HG03521 (cell line): ENCODE data around the gene MT1H.
"Not testable (repeated sequence)": the region's sequence is repeated elsewhere in the genome, so short reads cannot be mapped to it uniquely, and the experiment has no call there.

Experiments used
- ATAC-seq: cut with Tn5 transposase; IDR thresholded peaks from one replicate; pipeline ENCODE4 v1.9.1; 2021; ENCODE audit warnings: mild to moderate bottlenecking, moderate library complexity; ENCODE audit not compliant: unreplicated experiment

The MT1H gene

DNA sequence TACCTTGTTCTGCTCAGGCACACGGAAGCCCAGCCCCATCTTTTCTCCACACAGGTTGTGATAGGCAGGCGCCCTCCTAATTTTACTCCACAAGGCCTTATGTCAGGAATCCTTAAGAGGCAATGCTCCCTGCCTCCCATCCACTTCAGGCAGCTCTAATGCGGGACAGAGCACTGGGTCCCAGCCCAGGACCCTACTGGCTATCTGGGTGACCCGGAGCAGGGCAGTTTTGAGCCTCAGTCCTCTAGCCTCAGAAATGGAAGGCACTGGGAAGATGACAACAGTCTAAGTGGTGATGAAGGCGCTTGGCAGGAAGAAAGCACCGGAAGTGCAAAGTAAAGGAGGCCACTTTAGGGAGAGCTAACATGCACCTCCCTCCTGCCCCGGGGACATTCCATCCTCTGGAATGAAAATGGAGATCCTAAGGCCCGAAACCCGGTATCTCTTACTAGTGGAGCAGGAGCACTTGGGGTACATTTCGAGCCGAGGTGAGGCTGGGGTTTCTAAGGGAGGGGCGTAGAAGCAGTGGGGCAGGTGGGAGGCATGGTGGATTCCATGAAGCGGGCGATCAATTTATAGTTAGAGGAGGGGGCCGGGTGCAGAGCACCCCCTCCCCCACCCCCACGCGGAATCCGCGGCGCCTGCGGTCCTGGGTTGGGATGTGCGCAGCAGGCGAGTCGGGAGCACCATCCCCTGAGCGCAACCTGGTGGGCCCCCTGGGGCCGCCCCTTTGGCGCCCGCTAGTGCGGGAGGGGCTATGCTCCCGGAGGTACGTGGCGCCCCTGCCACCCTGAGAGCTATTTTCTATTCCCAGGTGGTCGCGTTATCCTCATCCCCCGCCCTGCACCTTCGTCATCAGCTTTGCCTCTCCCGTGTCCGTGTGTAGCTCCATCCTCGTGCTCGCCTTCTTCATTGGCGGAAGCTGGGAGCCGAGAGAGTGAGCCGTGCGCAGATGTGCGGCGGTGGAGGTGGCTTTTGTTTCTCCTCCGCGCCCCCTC lies 7.0 kb upstream of the MT1H start:
- ATAC-seq = no peak

DNA sequence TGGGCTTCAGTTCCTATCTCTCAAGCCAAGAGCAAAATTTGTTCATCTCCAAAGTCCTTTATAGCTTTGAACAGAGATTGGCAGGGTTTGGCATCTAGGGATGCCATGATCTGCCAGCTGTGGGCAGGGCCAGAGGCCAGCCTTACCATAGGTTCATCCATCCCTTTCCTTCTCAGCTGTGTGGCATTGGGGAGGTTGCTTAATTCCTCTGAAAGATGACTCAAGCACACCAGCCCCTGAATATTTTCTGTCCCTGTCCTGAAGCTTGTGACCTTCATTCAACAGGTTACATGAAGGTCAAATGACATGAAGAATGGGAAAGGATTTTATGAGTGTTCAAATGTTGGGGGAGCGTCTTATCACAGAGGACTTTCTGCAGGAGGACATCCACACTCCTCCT lies 5.1 kb upstream of the MT1H start:
- no peak for ATAC-seq

DNA sequence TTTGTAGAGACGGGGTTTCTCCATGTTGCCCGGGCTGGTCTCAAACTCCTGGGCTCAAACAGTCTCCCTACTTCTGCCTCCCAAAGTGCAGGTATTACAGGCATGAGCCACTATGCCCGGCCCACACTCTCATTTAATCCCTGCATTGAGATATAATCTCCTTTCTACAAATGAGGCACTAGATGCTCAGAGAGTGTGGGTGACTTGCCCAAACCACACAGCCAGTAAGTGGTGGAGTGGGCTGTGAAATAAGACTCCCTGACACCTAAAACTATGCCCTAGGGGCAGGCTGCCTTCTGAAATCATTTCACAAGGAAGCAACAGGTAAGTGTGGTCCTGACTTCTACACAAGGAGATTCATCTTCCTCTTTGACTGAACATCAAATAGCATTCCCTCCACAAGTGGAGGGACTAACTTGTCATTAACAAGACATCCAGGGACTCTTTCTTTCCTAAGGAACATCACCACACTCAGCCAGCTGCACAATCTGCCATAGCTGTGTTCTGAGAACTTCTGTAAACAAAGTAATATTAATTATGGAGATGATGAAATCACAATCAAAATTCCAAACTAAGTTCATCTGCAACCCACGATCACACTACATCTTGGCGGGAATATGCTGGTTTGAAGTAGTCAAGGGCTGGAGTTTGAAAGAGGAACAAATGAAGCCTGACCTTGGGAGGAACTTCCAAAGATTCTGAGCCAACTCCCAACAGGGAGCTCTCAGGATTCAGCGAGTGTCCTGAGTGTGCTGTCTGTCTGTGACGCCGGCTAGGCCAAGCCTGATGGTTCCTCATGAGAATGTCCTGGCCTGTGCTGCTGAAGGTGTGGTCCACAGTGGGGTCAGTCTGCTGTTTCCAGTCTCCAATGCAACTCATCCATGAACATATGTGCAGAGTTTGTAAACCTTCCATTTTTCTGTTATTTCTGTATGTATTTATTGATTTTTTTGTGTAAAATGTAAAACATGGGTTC lies 4.0 kb upstream of the MT1H start:
- not testable (repeated sequence) for ATAC-seq

DNA sequence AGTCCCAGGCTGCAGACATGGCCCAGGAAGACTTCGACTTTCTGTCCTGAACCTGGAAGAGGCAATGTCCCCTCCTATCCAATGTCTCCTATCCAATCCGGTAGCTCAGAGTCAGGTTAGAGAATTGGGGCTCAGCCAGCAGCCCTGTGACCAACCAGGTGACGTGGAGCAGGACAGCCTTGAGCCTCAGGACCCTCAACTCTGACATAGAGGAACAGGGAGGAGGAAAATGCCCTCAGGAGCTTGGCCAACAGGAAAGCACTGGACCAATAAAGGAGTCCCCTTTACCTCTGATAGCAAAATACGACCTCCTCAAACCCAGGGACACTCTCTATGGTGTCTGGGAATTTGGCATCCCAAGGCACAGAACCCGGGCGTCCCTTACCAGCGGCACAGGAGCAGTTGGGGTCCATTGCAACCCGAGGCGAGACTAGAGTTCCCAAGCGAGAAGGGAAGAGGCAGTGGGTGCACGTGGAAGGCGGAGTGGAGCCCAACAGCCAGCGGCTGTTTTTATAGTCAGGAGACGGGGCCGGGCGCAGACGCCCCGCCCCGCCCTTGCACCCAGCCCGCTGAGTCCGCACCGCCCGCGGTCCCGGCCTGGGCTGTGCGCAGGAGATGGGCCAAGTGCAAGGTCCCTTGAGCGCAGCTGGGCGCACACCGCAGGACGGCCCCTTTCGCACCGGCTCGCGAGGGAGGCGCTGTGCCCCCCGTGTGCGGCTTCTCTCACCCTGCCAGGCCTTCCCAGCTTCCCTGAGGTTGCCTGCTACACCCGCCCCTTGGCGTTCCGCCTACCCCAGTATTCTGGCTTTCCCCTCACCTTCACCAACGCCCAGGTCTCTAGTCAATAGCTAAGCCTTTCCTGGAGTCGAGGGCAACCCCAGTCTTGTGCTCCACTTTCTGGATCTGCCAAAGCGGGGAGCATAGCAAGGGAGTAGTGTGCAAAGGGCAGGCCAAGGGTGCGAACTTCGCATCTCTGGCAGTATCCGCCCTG lies 1.7 kb upstream of the MT1H start, which contains the start of gene MT1G:
Gene MT1G, minus strand, starts transcription at position 485 of the 991 bp plus-strand sequence. Its CDS starts 72 bp downstream, at position 413.
- no peak for ATAC-seq

DNA sequence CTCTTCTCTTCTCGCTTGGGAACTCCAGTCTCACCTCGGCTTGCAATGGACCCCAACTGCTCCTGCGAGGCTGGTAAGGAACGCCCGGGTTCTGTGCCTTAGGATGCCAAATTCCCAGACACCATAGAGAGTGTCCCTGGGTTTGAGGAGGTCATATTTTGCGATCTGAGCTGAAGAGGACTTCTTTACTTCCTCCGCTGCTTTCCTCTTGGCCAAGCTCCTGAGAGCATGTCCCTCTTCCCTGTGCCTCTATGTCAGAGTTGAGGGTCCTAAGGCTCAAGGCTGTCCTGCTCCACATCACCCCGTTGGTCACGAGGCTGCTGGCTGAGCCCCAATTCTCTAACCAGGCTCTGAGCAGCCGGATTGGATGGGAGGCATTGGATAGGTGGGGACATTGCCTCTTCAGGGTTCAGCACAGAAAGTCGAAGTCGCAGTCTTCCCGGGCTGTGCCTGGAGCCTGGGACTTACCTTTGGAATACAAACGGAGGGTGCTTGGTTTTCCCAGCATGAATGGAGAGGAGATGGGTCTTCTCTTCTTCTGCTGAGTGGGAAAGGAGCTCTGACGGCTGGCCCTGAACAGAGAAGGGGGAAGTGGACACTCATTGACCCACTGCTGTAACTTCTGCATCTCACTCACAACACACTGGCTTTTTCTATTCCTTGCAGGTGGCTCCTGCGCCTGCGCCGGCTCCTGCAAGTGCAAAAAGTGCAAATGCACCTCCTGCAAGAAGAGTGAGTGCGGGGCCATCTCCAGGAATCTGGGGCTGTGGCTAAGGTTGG lies 416 bp downstream of the MT1H start:
- no peak for ATAC-seq

DNA sequence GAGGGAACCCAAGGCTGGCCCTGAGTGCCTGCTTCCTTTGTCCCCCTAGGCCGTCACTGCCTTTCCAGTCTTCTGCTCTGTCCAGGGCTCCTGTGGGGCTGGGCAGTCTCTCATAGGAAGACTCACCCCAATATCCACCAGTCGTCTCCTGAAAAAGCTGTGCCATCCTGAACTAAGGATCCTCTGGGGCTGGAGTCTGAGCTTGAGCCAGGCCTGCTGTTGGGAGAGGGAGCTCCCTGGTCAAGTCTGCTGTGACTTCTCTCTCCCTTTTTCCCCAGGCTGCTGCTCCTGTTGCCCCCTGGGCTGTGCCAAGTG lies 963 bp downstream of the MT1H start:
- no peak for ATAC-seq

DNA sequence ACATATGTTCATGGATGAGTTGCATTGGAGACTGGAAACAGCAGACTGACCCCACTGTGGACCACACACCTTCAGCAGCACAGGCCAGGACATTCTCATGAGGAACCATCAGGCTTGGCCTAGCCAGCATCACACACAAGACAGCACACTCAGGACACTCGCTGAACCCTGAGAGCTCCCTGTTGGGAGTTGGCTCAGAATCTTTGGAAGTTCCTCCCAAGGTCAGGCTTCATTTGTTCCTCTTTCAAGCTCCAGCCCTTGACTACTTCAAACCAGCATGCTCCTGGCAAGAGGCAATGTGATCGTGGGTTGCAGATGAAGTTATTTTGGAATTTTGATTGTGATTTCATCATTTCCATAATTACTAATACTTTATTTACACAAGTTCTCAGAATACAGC lies 2.1 kb downstream of the MT1H start:
- not testable (repeated sequence) for ATAC-seq

DNA sequence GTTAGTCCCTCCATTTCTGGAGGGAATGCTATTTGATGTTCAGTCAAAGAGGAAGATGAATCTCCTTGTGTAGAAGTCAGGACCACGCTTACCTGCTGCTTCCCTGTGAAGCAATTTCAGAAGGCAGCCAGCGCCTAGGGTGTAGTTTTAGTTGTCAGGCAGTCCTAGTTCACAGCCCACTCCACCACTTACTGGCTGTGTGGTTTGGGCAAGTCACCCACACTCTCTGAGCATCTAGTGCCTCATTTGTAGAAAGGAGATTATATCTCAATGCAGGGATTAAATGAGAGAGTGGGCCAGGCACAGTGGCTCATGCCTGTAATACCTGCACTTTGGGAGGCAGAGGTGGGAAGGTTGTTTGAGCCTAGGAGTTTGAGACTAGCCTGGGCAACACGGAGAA lies 2.6 kb downstream of the MT1H start:
- ATAC-seq = not testable (repeated sequence)

DNA sequence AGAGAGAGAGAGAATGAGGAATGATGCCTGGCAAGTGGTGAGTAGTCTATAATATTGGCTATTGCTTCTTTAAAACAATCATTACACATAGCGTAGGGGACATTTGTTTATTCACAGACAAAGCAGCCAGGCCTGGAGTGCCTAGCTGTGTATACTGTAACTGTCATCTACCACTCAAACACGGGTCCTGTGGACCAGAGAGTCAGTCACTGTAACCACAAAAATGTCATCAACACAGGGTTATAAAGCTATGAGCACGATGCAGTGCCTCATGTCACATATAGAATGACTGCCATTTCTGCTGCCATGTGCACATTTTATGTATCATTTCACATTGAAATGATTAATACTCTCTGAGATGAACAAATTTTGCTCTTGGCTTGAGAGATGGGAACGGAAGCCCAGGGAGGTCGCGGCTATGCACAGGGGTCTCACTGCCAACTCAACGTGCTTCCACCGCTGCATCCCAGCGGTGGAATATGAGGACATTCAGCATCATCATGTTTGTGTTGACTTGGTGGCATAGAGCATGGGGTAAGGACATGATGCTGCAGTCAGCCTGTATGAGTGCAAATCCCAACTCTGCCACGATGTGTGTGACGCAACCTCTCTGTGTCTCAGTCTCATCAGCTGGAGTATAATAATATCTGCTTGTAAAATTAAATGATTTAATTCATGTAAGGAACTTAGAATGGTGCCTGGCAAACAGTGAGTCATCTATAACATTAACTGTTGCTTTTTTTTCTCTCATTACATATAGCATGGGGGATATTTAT lies 3.3 kb downstream of the MT1H start:
- no peak for ATAC-seq

DNA sequence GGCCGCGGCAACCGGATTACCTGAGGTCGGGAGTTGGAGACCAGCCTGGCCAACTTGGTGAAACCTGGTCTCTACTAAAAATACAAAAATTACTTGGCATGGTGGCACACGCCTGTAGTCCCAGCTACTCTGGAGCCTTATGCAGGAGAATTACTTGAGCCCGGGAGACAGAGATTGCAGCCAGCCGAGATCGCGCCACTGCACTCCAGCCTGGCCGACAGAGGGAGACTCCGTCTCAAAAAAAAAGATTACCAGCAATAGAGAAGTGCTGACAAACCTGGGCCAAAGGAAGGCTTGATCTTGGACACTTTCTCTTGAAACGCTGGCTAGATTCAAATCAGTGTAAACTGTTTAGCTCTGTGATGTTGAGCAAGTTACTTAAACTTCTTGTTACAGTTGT lies 4.3 kb downstream of the MT1H start:
- ATAC-seq = no peak

DNA sequence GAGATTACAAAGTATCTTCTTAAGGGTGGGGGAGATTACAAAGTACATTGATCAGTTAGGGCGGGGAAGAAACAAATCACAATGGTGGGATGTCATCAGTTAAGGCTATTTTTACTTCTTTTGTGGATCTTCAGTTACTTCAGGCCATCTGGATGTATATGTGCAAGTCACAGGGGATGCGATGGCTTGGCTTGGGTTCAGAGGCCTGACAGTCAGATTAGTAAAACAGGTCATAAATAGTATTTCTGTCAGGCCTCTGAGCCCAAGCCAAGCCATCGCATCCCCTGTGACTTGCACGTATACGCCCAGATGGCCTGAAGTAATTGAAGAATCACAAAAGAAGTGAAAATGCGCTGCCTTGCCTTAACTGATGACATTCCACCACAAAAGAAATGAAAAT lies 5.0 kb downstream of the MT1H start:
- ATAC-seq = not testable (repeated sequence)

DNA sequence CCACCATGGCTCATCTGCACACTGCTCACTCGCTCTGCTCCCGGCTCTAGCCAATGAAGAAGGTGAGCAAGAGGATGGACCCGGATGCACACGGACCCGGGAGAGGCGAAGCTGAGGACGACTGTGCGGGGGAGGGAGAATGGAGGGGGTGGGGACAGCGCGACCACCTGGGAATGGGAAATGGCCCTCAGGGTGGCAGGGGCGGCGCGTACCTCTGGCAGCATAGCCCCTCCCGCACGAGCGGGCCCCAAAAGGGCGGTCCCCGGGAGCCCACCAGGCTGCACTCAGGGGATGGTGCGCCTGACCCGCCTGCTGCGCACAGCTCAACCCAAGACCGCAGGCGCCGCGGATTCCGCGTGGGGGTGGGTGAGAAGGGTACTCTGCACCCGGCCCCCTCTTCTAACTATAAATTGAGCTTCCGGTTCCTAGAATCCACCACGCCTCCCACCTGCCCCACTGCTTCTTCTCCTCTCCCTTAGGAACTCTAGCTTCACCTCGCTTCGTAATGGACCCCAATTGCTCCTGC lies 6.1 kb downstream of the MT1H start:
- ATAC-seq = no peak

DNA sequence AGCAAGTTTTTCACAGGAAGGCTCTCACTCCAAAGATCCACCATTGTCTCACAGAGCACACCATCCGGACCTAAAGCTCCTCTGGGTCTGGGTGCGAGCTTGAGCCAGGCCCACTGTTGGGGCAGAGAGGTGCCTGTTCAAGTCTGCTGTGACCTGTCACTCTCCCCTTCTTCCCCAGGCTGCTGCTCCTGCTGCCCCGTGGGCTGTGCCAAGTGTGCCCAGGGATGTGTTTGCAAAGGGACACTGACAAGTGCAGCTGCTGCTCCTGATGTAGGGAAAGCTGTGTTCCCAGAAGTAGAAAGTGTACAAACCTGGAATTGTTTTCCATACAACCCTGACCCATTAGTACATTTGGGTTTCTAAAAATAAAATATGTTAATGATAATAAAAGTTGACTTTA lies 7.9 kb downstream of the MT1H start:
- ATAC-seq = no peak

DNA sequence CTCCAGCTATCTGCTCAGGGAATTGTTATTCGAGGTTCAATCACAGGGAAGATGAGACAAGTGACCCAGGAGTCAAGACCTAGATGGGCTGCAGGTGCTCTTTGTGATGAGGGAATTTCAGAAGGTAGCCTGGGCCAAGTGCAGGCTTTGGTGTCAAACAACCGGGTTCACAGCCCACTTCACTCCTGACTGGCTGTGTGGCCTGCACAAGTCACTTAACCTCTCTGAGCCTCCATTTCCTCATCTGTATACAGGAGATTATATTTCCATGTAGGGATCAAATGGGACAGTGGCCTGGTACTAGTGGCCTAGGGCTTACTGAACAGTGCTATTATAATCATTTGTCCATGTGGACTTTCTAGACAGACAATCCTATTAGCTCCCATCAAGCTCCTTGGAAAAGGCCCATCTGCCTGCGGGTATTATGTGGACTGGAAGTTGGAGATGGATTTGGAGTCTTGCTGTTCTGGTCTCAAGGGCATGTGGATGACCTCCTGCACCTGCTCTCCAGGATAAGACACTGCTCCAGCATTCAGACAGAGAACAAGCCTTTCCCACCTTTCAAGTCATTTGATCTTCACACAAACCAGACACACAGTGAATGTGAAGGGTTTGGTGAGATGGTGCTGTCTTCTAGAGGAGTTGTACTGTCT lies 9.6 kb downstream of the MT1H start:
- no peak for ATAC-seq

DNA sequence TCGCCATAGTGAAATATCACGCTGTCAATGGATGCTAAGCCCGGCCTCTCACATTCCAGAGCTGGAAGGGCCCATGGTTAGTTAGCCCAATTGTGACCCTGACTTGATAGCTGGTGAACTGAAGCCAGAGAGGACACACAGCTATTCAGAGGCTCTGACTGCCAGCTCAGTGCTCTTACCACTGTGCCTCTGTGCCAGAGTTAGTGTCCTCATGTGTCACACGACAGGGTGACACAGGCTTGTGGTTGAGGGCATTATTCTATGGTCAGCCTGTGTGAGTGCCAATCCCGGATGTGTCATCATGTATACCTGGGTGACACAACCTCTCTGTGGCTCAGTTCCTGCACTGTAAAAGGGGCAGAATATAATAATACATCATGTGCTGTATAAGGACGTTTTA lies 10.2 kb downstream of the MT1H start:
- ATAC-seq = no peak

DNA sequence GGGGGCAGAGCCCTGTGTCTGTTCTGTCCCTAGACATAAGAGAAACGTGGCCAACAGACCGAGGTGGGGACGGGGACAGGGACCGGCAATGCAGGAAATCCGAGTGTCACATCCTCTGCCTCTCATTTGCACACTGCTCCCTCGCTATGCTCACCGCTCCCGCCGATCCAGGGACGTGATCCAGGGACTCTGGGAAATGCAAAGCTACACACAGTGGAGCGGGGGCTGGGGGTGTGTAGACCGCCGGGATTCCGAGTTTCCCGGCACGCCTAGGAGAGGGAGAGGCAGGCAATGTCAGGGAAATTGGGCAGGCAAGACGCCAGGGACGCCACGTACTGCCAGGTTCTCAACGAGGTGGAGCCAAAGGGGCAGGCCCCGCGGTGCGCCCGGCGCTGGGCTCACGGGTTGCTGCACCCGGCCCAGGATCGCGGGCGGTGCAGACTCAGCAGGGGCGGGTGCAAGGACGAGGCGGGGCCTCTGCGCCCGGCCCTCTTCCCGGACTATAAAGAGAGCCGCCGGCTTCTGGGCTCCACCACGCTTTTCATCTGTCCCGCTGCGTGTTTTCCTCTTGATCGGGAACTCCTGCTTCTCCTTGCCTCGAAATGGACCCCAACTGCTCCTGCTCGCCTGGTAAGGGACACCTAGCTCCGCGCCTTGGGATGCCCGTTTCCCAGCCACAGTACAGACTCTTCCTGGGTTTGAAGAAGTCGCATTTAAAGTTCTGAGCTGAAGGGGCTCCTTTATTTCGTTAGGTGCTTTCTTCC lies 12.5 kb downstream of the MT1H start, which contains the start of gene MT1X:
Gene MT1X, plus strand, starts transcription at position 532 of the 764 bp plus-strand sequence. Its CDS starts 71 bp downstream, at position 603.
- peak; percentile 97 for ATAC-seq
